ENCODE measurements around the gene ZNF648. TPM values are rescaled to one million over a fixed set of nuclear protein-coding genes. Genes with fewer than 3 reads are reported as not detected.
A peak's percentile ranks its signal among the peaks of the same experiment; 100 is the strongest.
"Not testable (repeated sequence)": the region's sequence is repeated elsewhere in the genome, so short reads cannot be mapped to it uniquely, and the experiment has no call there.

Gene ZNF648
- total RNA-seq, 1 donor, result not detected

DNA sequence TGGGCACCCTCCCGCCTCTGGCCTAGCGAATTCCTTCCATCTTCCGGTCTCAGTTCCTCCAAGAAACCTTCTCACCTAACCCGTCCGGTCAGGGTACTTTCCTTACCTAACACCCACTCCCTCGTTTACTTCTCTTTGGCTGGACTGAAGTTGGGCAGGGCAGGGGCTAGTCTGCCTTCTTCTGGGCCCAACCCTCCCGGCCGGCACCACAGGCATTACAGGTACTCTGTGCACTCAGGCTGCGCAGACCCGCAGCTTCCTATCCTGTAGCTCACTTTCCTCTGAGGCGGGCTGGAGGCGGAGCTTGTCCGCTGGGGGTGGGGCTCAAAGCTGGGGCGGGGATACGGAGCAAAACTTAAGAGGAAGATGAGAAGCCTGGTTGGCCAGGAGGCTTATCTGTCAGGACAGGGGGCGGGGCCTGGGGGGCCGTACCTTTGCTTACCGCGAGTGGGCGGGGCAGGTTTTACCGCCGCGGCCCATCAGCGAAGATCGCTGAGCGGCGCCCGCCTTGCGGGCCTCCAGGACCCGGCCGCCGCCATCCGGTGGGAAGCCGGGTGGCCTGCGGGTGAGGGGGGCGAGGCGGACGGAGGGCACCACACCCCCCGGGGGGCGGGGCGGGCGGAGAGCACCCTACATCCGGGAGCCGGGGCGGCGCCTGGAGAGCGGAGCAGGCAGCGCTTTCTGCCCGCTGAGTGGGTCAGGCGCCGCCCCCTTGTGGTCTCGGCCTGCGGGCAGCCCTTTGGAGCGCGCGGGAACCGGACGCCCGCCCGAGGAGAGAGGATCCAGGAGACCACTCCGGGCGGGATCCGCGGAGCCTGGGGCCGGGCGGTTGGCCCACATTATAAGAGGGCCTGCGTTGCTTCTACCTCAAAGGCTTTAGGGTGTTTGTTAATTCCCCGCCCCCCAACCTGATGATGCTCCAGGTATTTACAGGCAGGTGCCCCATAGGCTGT is 31.9 kb downstream of the ZNF648 start:
- H3K79me2 ChIP-seq (ENCODE audit: insufficient read depth, low read length), result no peaks in the 10 kb centered on the region
- no peaks in the 10 kb centered on the region for H3K27me3 ChIP-seq (ENCODE audit: insufficient read depth, low read length)
- no peaks in the 10 kb centered on the region for H4K20me1 ChIP-seq (ENCODE audit: insufficient read depth, low read length)
- TF ChIP-seq, protein P1, sequence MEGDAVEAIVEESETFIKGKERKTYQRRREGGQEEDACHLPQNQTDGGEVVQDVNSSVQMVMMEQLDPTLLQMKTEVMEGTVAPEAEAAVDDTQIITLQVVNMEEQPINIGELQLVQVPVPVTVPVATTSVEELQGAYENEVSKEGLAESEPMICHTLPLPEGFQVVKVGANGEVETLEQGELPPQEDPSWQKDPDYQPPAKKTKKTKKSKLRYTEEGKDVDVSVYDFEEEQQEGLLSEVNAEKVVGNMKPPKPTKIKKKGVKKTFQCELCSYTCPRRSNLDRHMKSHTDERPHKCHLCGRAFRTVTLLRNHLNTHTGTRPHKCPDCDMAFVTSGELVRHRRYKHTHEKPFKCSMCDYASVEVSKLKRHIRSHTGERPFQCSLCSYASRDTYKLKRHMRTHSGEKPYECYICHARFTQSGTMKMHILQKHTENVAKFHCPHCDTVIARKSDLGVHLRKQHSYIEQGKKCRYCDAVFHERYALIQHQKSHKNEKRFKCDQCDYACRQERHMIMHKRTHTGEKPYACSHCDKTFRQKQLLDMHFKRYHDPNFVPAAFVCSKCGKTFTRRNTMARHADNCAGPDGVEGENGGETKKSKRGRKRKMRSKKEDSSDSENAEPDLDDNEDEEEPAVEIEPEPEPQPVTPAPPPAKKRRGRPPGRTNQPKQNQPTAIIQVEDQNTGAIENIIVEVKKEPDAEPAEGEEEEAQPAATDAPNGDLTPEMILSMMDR (IDR thresholded peaks at IDR 0.05; ENCODE audit: extremely low read depth, low read depth, low read length), result no peak
- H3K4me1 ChIP-seq (ENCODE audit: insufficient read depth, low read length), result no peaks in the 10 kb centered on the region
- no peaks in the 10 kb centered on the region for H3K36me3 ChIP-seq (ENCODE audit: insufficient read depth, low read length)
- H3K4me2 ChIP-seq (ENCODE audit: insufficient read depth, low read length), result peak overlapping the region; percentile 80
- no peaks in the 10 kb centered on the region for H3K9me3 ChIP-seq (ENCODE audit: low read depth, low read length)
- H2AFZ ChIP-seq (ENCODE audit: low read length), result peak overlapping the region; percentile 96
- H3K27ac ChIP-seq (ENCODE audit: low read depth, low read length), result no peak overlapping the region
- peak; percentile 91 for DNase-seq (ENCODE audit: insufficient read length, low spot score, missing footprints)
- H3K4me3 ChIP-seq (ENCODE audit: insufficient read depth, low read length), result peak overlapping the region; percentile 71

DNA sequence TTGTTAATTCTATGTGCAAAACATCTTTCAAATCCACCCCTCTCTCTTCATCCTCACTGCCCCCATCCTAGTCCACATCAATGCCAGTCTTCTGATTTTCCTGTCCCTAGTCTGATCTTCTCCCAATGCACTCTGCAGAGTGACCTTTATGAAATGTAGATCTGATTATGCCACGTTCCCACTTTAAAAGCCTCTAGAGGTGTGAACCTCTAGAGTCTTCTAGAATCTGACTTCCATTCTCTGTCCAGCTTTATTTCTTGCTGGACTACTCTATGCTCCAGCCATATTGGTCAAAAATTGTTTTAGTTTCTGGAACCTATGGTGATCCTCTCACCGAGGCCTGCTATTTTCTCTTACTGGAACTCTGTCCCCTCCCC is 32.5 kb downstream of the ZNF648 start:
- Histone ChIP-seq H3K4me1 (ENCODE audit: insufficient read depth, low read length) (no peaks in the 10 kb centered on the region), H3K4me3 (ENCODE audit: insufficient read depth, low read length) (peak overlapping the region; percentile 71), H4K20me1 (ENCODE audit: insufficient read depth, low read length) (no peaks in the 10 kb centered on the region), H3K4me2 (ENCODE audit: insufficient read depth, low read length) (peak overlapping the region; percentile 80), H3K27me3 (ENCODE audit: insufficient read depth, low read length) (no peaks in the 10 kb centered on the region), H3K27ac (ENCODE audit: low read depth, low read length) (no peak overlapping the region), H3K9me3 (ENCODE audit: low read depth, low read length) (no peaks in the 10 kb centered on the region), H3K79me2 (ENCODE audit: insufficient read depth, low read length) (no peaks in the 10 kb centered on the region), H3K36me3 (ENCODE audit: insufficient read depth, low read length) (no peaks in the 10 kb centered on the region), H2AFZ (ENCODE audit: low read length) (peak overlapping the region; percentile 96)
- TF ChIP-seq, protein P1 (IDR thresholded peaks at IDR 0.05; ENCODE audit: extremely low read depth, low read depth, low read length), result no peak
- no peak for DNase-seq (ENCODE audit: insufficient read length, low spot score, missing footprints)

DNA sequence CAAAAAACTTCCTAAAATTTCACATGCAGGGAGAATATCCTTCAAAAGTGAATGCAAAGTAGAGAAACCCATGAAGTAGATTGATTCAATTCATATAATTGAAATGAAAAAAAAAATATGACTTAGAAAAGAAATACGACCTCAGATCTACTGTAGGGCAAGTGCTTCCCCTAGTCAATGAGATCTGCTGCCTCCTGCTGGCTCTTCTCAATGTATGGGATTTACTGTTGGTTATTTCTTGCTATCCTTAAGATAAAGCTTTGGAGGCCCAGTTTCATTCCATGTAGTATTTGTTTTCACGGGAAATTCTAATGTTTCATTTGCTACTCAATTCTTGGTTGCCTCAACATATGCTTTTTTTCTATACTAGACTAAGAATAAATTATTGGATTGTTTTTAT is 46.2 kb downstream of the ZNF648 start:
- Histone ChIP-seq H3K4me1 (ENCODE audit: insufficient read depth, low read length) (no peaks in the 10 kb centered on the region), H3K4me3 (ENCODE audit: insufficient read depth, low read length) (no peak overlapping the region), H4K20me1 (ENCODE audit: insufficient read depth, low read length) (no peaks in the 10 kb centered on the region), H3K9me3 (ENCODE audit: low read depth, low read length) (no peaks in the 10 kb centered on the region), H3K27ac (ENCODE audit: low read depth, low read length) (no peak overlapping the region), H3K4me2 (ENCODE audit: insufficient read depth, low read length) (no peak overlapping the region), H3K36me3 (ENCODE audit: insufficient read depth, low read length) (no peaks in the 10 kb centered on the region), H2AFZ (ENCODE audit: low read length) (no peak overlapping the region), H3K27me3 (ENCODE audit: insufficient read depth, low read length) (no peaks in the 10 kb centered on the region), H3K79me2 (ENCODE audit: insufficient read depth, low read length) (no peaks in the 10 kb centered on the region)
- TF ChIP-seq, protein P1 (IDR thresholded peaks at IDR 0.05; ENCODE audit: extremely low read depth, low read depth, low read length), result no peak
- no peak for DNase-seq (ENCODE audit: insufficient read length, low spot score, missing footprints)

DNA sequence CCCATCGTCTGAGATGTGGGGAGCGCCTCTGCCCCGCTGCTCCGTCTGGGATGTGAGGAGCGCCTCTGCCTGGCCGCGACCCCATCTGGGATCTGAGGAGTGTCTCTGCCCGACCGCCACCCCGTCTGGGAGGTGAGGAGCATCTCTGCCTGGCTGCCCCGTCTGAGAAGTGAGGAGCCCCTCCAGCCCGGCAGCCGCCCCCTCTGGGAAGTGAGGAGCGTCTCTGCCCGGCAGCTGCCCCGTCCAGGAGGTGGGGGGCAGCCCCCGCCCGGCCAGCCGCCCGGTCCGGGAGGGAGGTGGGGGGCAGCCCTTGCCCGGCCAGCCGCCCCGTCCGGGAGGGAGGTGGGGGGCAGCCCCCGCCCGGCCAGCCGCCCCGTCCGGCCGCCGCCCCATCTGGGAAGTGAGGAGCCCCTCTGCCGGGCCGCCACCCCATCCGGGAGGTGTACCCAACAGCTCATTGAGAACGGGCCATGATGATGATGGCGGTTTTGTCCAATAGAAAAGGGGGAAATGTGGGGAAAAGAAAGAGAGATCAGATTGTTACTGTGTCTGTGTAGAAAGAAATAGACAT is 50.6 kb downstream of the ZNF648 start:
- H3K79me2 ChIP-seq (ENCODE audit: insufficient read depth, low read length); H4K20me1 ChIP-seq (ENCODE audit: insufficient read depth, low read length); H3K36me3 ChIP-seq (ENCODE audit: insufficient read depth, low read length); H3K27ac ChIP-seq (ENCODE audit: low read depth, low read length); H3K4me2 ChIP-seq (ENCODE audit: insufficient read depth, low read length); H2AFZ ChIP-seq (ENCODE audit: low read length); H3K9me3 ChIP-seq (ENCODE audit: low read depth, low read length); DNase-seq (ENCODE audit: insufficient read length, low spot score, missing footprints); H3K4me3 ChIP-seq (ENCODE audit: insufficient read depth, low read length); H3K4me1 ChIP-seq (ENCODE audit: insufficient read depth, low read length); H3K27me3 ChIP-seq (ENCODE audit: insufficient read depth, low read length): not testable (repeated sequence)

DNA sequence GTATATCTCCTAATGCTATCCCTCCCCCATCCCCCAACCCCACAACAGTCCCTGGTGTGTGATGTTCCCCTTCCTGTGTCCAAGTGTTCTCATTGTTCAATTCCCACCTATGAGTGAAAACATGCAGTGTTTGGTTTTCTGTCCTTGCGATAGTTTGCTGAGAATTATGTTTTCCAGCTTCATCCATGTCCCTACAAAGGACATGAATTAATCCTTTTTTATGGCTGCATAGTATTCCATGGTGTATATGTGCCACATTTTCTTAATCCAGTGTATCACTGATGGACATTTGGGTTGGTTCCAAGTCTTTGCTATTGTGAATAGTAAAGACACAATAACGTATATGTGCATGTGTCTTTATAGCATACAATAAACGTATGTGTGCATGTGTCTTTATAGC is 56.1 kb downstream of the ZNF648 start:
- not testable (repeated sequence) for H3K4me2 ChIP-seq (ENCODE audit: insufficient read depth, low read length); H3K4me1 ChIP-seq (ENCODE audit: insufficient read depth, low read length); H3K9me3 ChIP-seq (ENCODE audit: low read depth, low read length); H3K79me2 ChIP-seq (ENCODE audit: insufficient read depth, low read length); H3K27ac ChIP-seq (ENCODE audit: low read depth, low read length); DNase-seq (ENCODE audit: insufficient read length, low spot score, missing footprints); H2AFZ ChIP-seq (ENCODE audit: low read length); H3K36me3 ChIP-seq (ENCODE audit: insufficient read depth, low read length); H3K27me3 ChIP-seq (ENCODE audit: insufficient read depth, low read length); H4K20me1 ChIP-seq (ENCODE audit: insufficient read depth, low read length); H3K4me3 ChIP-seq (ENCODE audit: insufficient read depth, low read length)

Measured in osteoblast (primary cell).